ENCODE measurements around the gene LMNTD1. TPM values are rescaled to one million over a fixed set of nuclear protein-coding genes. Genes with fewer than 3 reads are reported as not detected.

Gene LMNTD1
- total and polyA plus RNA-seq, 8 donors = 0.35 to 2.1 (median 1.7) TPM; not detected in 1

- no peaks in the 10 kb centered on the region for H3K4me1 ChIP-seq
- H3K27ac ChIP-seq = no peak overlapping the region
- DNase-seq (no peak), ATAC-seq (no peak)
- no peaks in the 10 kb centered on the region for H3K27me3 ChIP-seq
- TF ChIP-seq, protein P1, sequence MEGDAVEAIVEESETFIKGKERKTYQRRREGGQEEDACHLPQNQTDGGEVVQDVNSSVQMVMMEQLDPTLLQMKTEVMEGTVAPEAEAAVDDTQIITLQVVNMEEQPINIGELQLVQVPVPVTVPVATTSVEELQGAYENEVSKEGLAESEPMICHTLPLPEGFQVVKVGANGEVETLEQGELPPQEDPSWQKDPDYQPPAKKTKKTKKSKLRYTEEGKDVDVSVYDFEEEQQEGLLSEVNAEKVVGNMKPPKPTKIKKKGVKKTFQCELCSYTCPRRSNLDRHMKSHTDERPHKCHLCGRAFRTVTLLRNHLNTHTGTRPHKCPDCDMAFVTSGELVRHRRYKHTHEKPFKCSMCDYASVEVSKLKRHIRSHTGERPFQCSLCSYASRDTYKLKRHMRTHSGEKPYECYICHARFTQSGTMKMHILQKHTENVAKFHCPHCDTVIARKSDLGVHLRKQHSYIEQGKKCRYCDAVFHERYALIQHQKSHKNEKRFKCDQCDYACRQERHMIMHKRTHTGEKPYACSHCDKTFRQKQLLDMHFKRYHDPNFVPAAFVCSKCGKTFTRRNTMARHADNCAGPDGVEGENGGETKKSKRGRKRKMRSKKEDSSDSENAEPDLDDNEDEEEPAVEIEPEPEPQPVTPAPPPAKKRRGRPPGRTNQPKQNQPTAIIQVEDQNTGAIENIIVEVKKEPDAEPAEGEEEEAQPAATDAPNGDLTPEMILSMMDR (IDR thresholded peaks at IDR 0.05) = no peak
- no peaks in the 10 kb centered on the region for H3K36me3 ChIP-seq
- intact Hi-C loops (cut with DNase I) = no loop called here
- no peaks in the 10 kb centered on the region for H3K9me3 ChIP-seq
- H3K4me3 ChIP-seq = no peak overlapping the region
Measured at GRCh38 chr12:25469368-25469767, 83.7 kb downstream of the LMNTD1 start.

DNA sequence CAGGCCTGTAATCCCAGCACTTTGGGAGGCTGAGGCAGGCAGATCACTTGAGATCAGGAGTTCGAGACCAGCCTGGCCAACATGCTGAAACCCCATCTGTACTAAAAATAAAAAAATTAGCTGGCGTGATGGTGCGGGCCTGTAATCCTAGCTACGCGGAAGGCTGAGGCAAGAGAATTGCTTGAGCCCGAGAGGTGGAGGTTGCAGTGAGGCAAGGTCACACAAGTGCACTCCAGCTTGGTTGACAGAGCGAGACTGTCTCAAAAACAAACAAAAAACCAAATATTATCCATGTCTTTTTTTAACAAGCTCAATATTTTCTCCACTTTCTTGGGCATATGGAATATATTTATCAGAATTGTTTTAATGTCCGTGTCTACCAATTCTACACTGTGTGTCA, 89.6 kb downstream of the LMNTD1 start:
- Histone ChIP-seq H3K4me1 (no peaks in the 10 kb centered on the region), H3K4me3 (no peak overlapping the region), H3K36me3 (no peaks in the 10 kb centered on the region), H3K27me3 (no peaks in the 10 kb centered on the region), H3K27ac (no peak overlapping the region), H3K9me3 (no peaks in the 10 kb centered on the region)
- DNase-seq (no peak), ATAC-seq (no peak)
- intact Hi-C loops (cut with DNase I) = no loop called here
- TF ChIP-seq, protein P1 (IDR thresholded peaks at IDR 0.05) = no peak

- intact Hi-C loops (cut with DNase I) = no loop called here
- H3K4me3 ChIP-seq = no peak overlapping the region
- ATAC-seq = no peak
- H3K9me3 ChIP-seq = no peaks in the 10 kb centered on the region
- no peaks in the 10 kb centered on the region for H3K36me3 ChIP-seq
- H3K4me1 ChIP-seq = no peaks in the 10 kb centered on the region
- TF ChIP-seq, protein P1 (IDR thresholded peaks at IDR 0.05) = no peak
- no peak for DNase-seq
- H3K27me3 ChIP-seq = no peaks in the 10 kb centered on the region
- no peak overlapping the region for H3K27ac ChIP-seq
Measured at GRCh38 chr12:25463005-25463404, 90.1 kb downstream of the LMNTD1 start.

- no peak for DNase-seq
- H3K27ac ChIP-seq = no peak overlapping the region
- no peaks in the 10 kb centered on the region for H3K9me3 ChIP-seq
- H3K36me3 ChIP-seq = no peaks in the 10 kb centered on the region
- no peaks in the 10 kb centered on the region for H3K4me1 ChIP-seq
- intact Hi-C loops (cut with DNase I) = no loop called here
- no peak overlapping the region for H3K4me3 ChIP-seq
- H3K27me3 ChIP-seq = no peaks in the 10 kb centered on the region
- ATAC-seq = peak; percentile 48
- TF ChIP-seq, protein P1 (IDR thresholded peaks at IDR 0.05) = no peak
Measured at GRCh38 chr12:25459541-25459951, 93.5 kb downstream of the LMNTD1 start.

DNA sequence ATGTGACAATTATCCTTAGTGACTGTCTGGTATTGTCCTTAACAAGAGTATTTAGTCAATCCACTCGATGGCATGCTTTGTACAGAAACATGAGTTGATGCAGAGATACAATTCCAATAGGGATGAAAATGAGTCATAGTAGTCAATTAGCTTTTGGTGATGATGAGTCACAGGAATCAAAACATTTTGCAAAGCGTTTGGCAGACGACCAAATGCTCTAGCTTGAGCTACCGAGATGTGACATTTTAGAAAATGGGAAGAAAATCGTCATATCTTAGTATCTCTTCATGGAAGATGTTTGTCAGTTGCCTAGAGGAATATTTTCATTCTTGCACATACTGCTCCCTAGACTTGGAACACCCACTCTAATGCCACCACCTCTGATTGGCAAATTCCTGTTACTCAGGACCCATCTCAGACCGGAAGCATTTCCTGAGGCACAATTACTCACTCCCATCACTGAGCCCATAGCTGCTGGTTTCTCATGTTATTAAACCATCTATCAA, 95.0 kb downstream of the LMNTD1 start:
- ATAC-seq (no peak), DNase-seq (no peak)
- Histone ChIP-seq H3K36me3 (no peaks in the 10 kb centered on the region), H3K4me3 (no peak overlapping the region), H3K27me3 (no peaks in the 10 kb centered on the region), H3K27ac (no peak overlapping the region), H3K4me1 (no peaks in the 10 kb centered on the region), H3K9me3 (no peaks in the 10 kb centered on the region)
- intact Hi-C loops (cut with DNase I) = no loop called here
- TF ChIP-seq, protein P1 (IDR thresholded peaks at IDR 0.05) = no peak

Data from left lung (tissue), 10 donors.